ENCODE data around the gene FGF3.

The FGF3 gene

GRCh38 chr11:69802590-69802989, 16.6 kb downstream of the FGF3 start:
- no peaks in the 10 kb centered on the region for H3K36me3 ChIP-seq (ENCODE audit: control insufficient read depth, insufficient read depth, low read length)
- H3K9ac ChIP-seq (ENCODE audit: low read length), result no peak overlapping the region
- H3K27ac ChIP-seq (ENCODE audit: low read depth, low read length), result no peak overlapping the region
- no peaks in the 10 kb centered on the region for H3K27me3 ChIP-seq (ENCODE audit: control insufficient read depth, insufficient read depth, low read length)
- H3K4me3 ChIP-seq (ENCODE audit: low read depth, low read length), result no peak overlapping the region
- no peaks in the 10 kb centered on the region for H3K4me1 ChIP-seq (ENCODE audit: control insufficient read depth, insufficient read depth, low read length)
- peaks cover 6% of the 10 kb centered on the region; the same call in 1 of the 2 replicates for H3K9me3 ChIP-seq (ENCODE audit: control insufficient read depth, insufficient read depth, low read depth, low read length)

- Histone ChIP-seq H3K27me3 (ENCODE audit: control insufficient read depth, insufficient read depth, low read length) (no peaks in the 10 kb centered on the region), H3K4me1 (ENCODE audit: control insufficient read depth, insufficient read depth, low read length) (no peaks in the 10 kb centered on the region), H3K27ac (ENCODE audit: low read depth, low read length) (no peak overlapping the region)
These were observed 17.5 kb downstream of the FGF3 start for GRCh38 chr11:69801513-69802335.

GRCh38 chr11:69800278-69800677, 18.9 kb downstream of the FGF3 start:
- Histone ChIP-seq H3K27me3 (ENCODE audit: control insufficient read depth, insufficient read depth, low read length) (no peaks in the 10 kb centered on the region), H3K4me3 (ENCODE audit: low read depth, low read length) (no peak overlapping the region), H3K36me3 (ENCODE audit: control insufficient read depth, insufficient read depth, low read length) (no peaks in the 10 kb centered on the region), H3K4me1 (ENCODE audit: control insufficient read depth, insufficient read depth, low read length) (no peaks in the 10 kb centered on the region; the same call in 1 of the 2 replicates), H3K27ac (ENCODE audit: low read depth, low read length) (no peak overlapping the region), H3K9ac (ENCODE audit: low read length) (no peak overlapping the region), H3K9me3 (ENCODE audit: control insufficient read depth, insufficient read depth, low read depth, low read length) (peaks cover 6% of the 10 kb centered on the region; the same call in 1 of the 2 replicates)

More at GRCh38 chr11:69801513-69802335, 17.5 kb downstream of the FGF3 start:
- Histone ChIP-seq H3K36me3 (ENCODE audit: control insufficient read depth, insufficient read depth, low read length) (no peaks in the 10 kb centered on the region), H3K4me3 (ENCODE audit: low read depth, low read length) (no peak overlapping the region), H3K9me3 (ENCODE audit: control insufficient read depth, insufficient read depth, low read depth, low read length) (peaks cover 6% of the 10 kb centered on the region; the same call in 1 of the 2 replicates), H3K9ac (ENCODE audit: low read length) (no peak overlapping the region)

- no peaks in the 10 kb centered on the region; the same call in 1 of the 2 replicates for H3K4me1 ChIP-seq (ENCODE audit: control insufficient read depth, insufficient read depth, low read length)
- no peaks in the 10 kb centered on the region for H3K27me3 ChIP-seq (ENCODE audit: control insufficient read depth, insufficient read depth, low read length)
- no peak overlapping the region for H3K27ac ChIP-seq (ENCODE audit: low read depth, low read length)
- H3K9me3 ChIP-seq (ENCODE audit: control insufficient read depth, insufficient read depth, low read depth, low read length), result peaks cover 6% of the 10 kb centered on the region; the same call in 1 of the 2 replicates
- no peak overlapping the region for H3K9ac ChIP-seq (ENCODE audit: low read length)
- no peaks in the 10 kb centered on the region for H3K36me3 ChIP-seq (ENCODE audit: control insufficient read depth, insufficient read depth, low read length)
- no peak overlapping the region for H3K4me3 ChIP-seq (ENCODE audit: low read depth, low read length)
These were observed 19.6 kb downstream of the FGF3 start for GRCh38 chr11:69799582-69799981.

- Histone ChIP-seq H3K36me3 (ENCODE audit: control insufficient read depth, insufficient read depth, low read length) (no peaks in the 10 kb centered on the region), H3K27ac (ENCODE audit: low read depth, low read length) (no peak overlapping the region), H3K4me1 (ENCODE audit: control insufficient read depth, insufficient read depth, low read length) (no peaks in the 10 kb centered on the region; the same call in 1 of the 2 replicates), H3K9me3 (ENCODE audit: control insufficient read depth, insufficient read depth, low read depth, low read length) (peaks cover 6% of the 10 kb centered on the region; the same call in 1 of the 2 replicates), H3K27me3 (ENCODE audit: control insufficient read depth, insufficient read depth, low read length) (no peaks in the 10 kb centered on the region), H3K9ac (ENCODE audit: low read length) (no peak overlapping the region), H3K4me3 (ENCODE audit: low read depth, low read length) (no peak overlapping the region)
These were observed 20.1 kb downstream of the FGF3 start for GRCh38 chr11:69799097-69799496.

- Histone ChIP-seq H3K4me1 (ENCODE audit: control insufficient read depth, insufficient read depth, low read length) (no peaks in the 10 kb centered on the region; the same call in 1 of the 2 replicates), H3K4me3 (ENCODE audit: low read depth, low read length) (no peak overlapping the region), H3K27ac (ENCODE audit: low read depth, low read length) (no peak overlapping the region), H3K36me3 (ENCODE audit: control insufficient read depth, insufficient read depth, low read length) (no peaks in the 10 kb centered on the region), H3K9ac (ENCODE audit: low read length) (no peak overlapping the region), H3K9me3 (ENCODE audit: control insufficient read depth, insufficient read depth, low read depth, low read length) (peaks cover 6% of the 10 kb centered on the region; the same call in 1 of the 2 replicates), H3K27me3 (ENCODE audit: control insufficient read depth, insufficient read depth, low read length) (no peaks in the 10 kb centered on the region)
These were observed 21.3 kb downstream of the FGF3 start for GRCh38 chr11:69797737-69798528.

GRCh38 chr11:69797156-69797555, 22.1 kb downstream of the FGF3 start:
- no peaks in the 10 kb centered on the region; the same call in 1 of the 2 replicates for H3K4me1 ChIP-seq (ENCODE audit: control insufficient read depth, insufficient read depth, low read length)
- H3K36me3 ChIP-seq (ENCODE audit: control insufficient read depth, insufficient read depth, low read length), result no peaks in the 10 kb centered on the region
- no peak overlapping the region for H3K27ac ChIP-seq (ENCODE audit: low read depth, low read length)
- H3K27me3 ChIP-seq (ENCODE audit: control insufficient read depth, insufficient read depth, low read length), result no peaks in the 10 kb centered on the region
- H3K9me3 ChIP-seq (ENCODE audit: control insufficient read depth, insufficient read depth, low read depth, low read length), result peaks cover 6% of the 10 kb centered on the region; the same call in 1 of the 2 replicates
- no peak overlapping the region for H3K9ac ChIP-seq (ENCODE audit: low read length)
- no peak overlapping the region for H3K4me3 ChIP-seq (ENCODE audit: low read depth, low read length)

GRCh38 chr11:69796063-69796462, 23.2 kb downstream of the FGF3 start:
- Histone ChIP-seq H3K36me3 (ENCODE audit: control insufficient read depth, insufficient read depth, low read length) (no peaks in the 10 kb centered on the region), H3K4me1 (ENCODE audit: control insufficient read depth, insufficient read depth, low read length) (peaks cover 1% of the 10 kb centered on the region; the same call in 1 of the 2 replicates), H3K27me3 (ENCODE audit: control insufficient read depth, insufficient read depth, low read length) (no peaks in the 10 kb centered on the region), H3K4me3 (ENCODE audit: low read depth, low read length) (no peak overlapping the region), H3K9me3 (ENCODE audit: control insufficient read depth, insufficient read depth, low read depth, low read length) (peaks cover 6% of the 10 kb centered on the region; the same call in 1 of the 2 replicates), H3K27ac (ENCODE audit: low read depth, low read length) (no peak overlapping the region), H3K9ac (ENCODE audit: low read length) (no peak overlapping the region)

- Histone ChIP-seq H3K9me3 (ENCODE audit: control insufficient read depth, insufficient read depth, low read depth, low read length) (no peaks in the 10 kb centered on the region), H3K27me3 (ENCODE audit: control insufficient read depth, insufficient read depth, low read length) (no peaks in the 10 kb centered on the region), H3K27ac (ENCODE audit: low read depth, low read length) (no peak overlapping the region), H3K4me1 (ENCODE audit: control insufficient read depth, insufficient read depth, low read length) (peaks cover 16% of the 10 kb centered on the region), H3K36me3 (ENCODE audit: control insufficient read depth, insufficient read depth, low read length) (no peaks in the 10 kb centered on the region), H3K4me3 (ENCODE audit: low read depth, low read length) (no peak overlapping the region), H3K9ac (ENCODE audit: low read length) (no peak overlapping the region)
These were observed 27.7 kb downstream of the FGF3 start for GRCh38 chr11:69791276-69792180.

GRCh38 chr11:69788956-69789355, 30.3 kb downstream of the FGF3 start:
- Histone ChIP-seq H3K27me3 (ENCODE audit: control insufficient read depth, insufficient read depth, low read length) (no peaks in the 10 kb centered on the region), H3K27ac (ENCODE audit: low read depth, low read length) (no peak overlapping the region), H3K36me3 (ENCODE audit: control insufficient read depth, insufficient read depth, low read length) (no peaks in the 10 kb centered on the region)

More at GRCh38 chr11:69788956-69789355, 30.3 kb downstream of the FGF3 start:
- Histone ChIP-seq H3K4me1 (ENCODE audit: control insufficient read depth, insufficient read depth, low read length) (peaks cover 16% of the 10 kb centered on the region), H3K9me3 (ENCODE audit: control insufficient read depth, insufficient read depth, low read depth, low read length) (no peaks in the 10 kb centered on the region), H3K4me3 (ENCODE audit: low read depth, low read length) (no peak overlapping the region), H3K9ac (ENCODE audit: low read length) (no peak overlapping the region)
